ENCODE results near the gene TSPAN10. TPM values are rescaled to one million over a fixed set of nuclear protein-coding genes. Genes with fewer than 3 reads are reported as not detected.
A peak's percentile ranks its signal among the peaks of the same experiment; 100 is the strongest.

TSPAN10 gene
- total and polyA plus RNA-seq, 2 donors, result 0.65 to 1.2 TPM

- no peak for DNase-seq (ENCODE audit: extremely low spot score)
- WGBS, result 70% methylated on average over 17 of the region's 17 CpGs
- H3K4me3 ChIP-seq (ENCODE audit: low read depth, low read length), result no peak overlapping the region
- no peaks in the 10 kb centered on the region for H3K4me1 ChIP-seq (ENCODE audit: insufficient read depth)
- peaks cover 5% of the 10 kb centered on the region for H3K36me3 ChIP-seq (ENCODE audit: insufficient read depth)
- H3K27ac ChIP-seq (ENCODE audit: low read depth), result no peak overlapping the region
These were observed 44.7 kb downstream of the TSPAN10 start for GRCh38 chr17:81681672-81682071.

GRCh38 chr17:81682565-81683207, 45.7 kb downstream of the TSPAN10 start:
- peaks cover 5% of the 10 kb centered on the region for H3K36me3 ChIP-seq (ENCODE audit: insufficient read depth)
- DNase-seq (ENCODE audit: extremely low spot score), result no peak
- 30% methylated on average over 19 of the region's 19 CpGs for WGBS
- peak overlapping the region; percentile 85 for H3K4me3 ChIP-seq (ENCODE audit: low read depth, low read length)
- no peak overlapping the region for H3K27ac ChIP-seq (ENCODE audit: low read depth)
- H3K4me1 ChIP-seq (ENCODE audit: insufficient read depth), result no peaks in the 10 kb centered on the region

DNA sequence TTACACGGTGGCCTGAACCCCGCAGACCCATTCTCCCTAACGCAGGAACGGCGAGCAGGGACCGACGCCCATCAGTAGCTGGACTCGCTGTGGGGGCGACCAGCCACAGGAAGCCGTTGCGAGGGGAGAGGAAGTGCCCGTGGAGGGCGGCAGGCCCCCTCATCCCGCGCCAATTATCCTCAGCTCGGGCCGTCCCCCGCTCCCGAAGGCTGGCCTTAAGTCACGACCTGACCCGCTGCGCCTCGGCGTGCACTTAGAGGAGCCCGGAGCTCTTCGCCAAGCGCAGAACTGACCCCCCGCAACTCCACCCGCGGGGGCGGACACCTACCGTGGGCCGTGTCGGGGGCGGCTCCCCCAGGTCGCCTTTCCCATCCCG, 46.2 kb downstream of the TSPAN10 start:
- Histone ChIP-seq H3K27ac (ENCODE audit: low read depth) (peak overlapping the region; percentile 3), H3K4me3 (ENCODE audit: low read depth, low read length) (peak overlapping the region; percentile 85), H3K36me3 (ENCODE audit: insufficient read depth) (peaks cover 7% of the 10 kb centered on the region), H3K4me1 (ENCODE audit: insufficient read depth) (no peaks in the 10 kb centered on the region)
- DNase-seq (ENCODE audit: extremely low spot score), result no peak
- under 1% methylated on average over 37 of the region's 37 CpGs for WGBS

DNA sequence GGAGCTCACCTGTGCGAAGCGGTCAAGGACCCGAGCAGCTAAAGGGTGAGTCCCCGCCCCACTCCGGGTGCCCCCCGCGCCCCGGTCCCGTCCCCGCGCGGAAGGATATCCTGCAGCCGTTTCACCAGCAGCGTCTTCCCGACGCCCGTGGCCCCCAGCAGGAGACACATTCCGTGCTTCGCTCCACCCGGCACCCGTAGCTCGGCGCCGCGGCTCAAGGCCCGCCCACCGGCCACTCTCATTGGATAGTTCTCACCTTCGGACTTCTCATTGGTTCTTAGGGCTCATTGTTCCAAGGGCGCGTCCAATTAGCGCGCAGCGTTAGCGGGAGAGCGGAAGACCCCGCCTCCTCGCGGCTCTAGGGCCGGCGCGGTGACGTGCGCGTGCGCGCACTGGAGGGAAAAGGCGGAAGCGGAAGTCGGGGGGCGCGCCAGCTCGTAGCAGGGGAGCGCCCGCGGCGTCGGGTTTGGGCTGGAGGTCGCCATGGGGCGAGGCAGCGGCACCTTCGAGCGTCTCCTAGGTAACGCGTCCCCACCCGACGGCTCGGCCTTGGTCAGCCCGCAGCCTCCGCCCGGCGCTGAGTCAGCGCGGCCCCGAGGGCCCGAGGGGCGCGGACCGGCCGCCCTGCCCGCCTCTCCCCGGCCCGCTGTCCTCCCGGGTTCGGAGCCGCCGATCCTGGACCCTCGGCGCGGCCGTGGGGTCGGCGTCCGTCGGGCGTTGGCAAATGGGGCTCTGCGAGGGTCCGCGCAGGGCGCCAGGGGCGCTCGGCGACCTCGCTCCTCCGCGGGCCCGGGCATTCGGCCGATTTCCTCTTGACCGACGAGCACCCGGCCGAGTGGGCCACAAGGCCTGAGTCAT, 46.8 kb downstream of the TSPAN10 start, which contains the start of the genes ARL16 and HGS:
Gene ARL16 (minus strand): TSS at position 214 of the 858 bp plus-strand sequence. CDS start 44 bp downstream, at position 170.
Gene HGS (plus strand): TSS at position 428 of the 858 bp plus-strand sequence. CDS start 56 bp downstream, at position 484.
- Histone ChIP-seq H3K4me1 (ENCODE audit: insufficient read depth) (no peaks in the 10 kb centered on the region), H3K36me3 (ENCODE audit: insufficient read depth) (peaks cover 9% of the 10 kb centered on the region), H3K27ac (ENCODE audit: low read depth) (peak within 1 kb of the TSS; percentile 31), H3K4me3 (ENCODE audit: low read depth, low read length) (peak within 1 kb of the TSS; percentile 98)
- whole genome bisulfite sequencing, result under 1% methylated on average over 112 of the region's 112 CpGs
- peak; percentile 96 for DNase-seq (ENCODE audit: extremely low spot score)

GRCh38 chr17:81684442-81684911, 47.5 kb downstream of the TSPAN10 start:
- H3K36me3 ChIP-seq (ENCODE audit: insufficient read depth), result peaks cover 9% of the 10 kb centered on the region
- DNase-seq (ENCODE audit: extremely low spot score), result no peak
- peak overlapping the region; percentile 31 for H3K27ac ChIP-seq (ENCODE audit: low read depth)
- H3K4me3 ChIP-seq (ENCODE audit: low read depth, low read length), result peak overlapping the region; percentile 98
- WGBS, result 3% methylated on average over 16 of the region's 16 CpGs
- no peaks in the 10 kb centered on the region for H3K4me1 ChIP-seq (ENCODE audit: insufficient read depth)

DNA sequence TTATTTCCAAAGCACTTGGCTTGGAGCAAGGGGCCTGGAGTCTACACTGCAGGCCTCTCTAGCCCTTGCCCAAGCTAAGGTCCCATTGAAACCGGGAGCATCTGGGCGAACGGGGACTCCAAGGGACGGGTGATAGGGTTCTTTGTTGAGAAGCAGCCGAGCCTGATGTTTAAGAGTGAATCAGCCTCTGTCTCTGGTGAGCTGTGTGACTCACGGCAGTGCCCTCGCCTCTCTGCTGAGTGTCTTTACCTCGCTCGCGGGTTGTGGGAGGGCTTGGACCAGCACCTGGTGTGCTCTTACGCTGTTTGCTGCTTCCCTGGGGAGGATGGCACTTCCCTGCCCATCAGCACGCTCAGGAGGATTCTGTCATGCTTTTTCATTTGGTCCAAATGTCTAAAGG, 48.1 kb downstream of the TSPAN10 start:
- H3K36me3 ChIP-seq (ENCODE audit: insufficient read depth), result peaks cover 9% of the 10 kb centered on the region
- no peak for DNase-seq (ENCODE audit: extremely low spot score)
- no peak overlapping the region for H3K27ac ChIP-seq (ENCODE audit: low read depth)
- no peaks in the 10 kb centered on the region for H3K4me1 ChIP-seq (ENCODE audit: insufficient read depth)
- 80% methylated on average over 12 of the region's 12 CpGs for WGBS
- peak overlapping the region; percentile 98 for H3K4me3 ChIP-seq (ENCODE audit: low read depth, low read length)

DNA sequence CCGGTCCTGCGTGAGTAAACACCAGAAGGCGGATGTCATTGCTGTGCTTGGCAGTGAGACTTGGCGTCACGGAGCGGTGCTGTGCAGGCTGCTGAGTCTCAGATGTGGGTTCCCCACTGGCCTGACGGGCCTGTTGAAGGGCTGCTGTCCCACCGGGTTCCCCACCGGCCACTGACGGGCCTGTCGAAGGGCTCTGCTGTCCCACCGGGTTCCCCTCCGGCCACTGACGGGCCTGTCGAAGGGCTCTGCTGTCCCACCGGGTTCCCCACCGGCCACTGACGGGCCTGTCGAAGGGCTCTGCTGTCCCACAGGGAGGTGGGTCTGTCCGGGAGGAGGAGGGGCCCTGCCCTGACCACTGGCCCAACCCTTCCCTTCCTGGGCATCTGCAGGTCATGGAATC, 49.6 kb downstream of the TSPAN10 start:
- DNase-seq (ENCODE audit: extremely low spot score), result no peak
- Histone ChIP-seq H3K4me1 (ENCODE audit: insufficient read depth) (no peaks in the 10 kb centered on the region), H3K27ac (ENCODE audit: low read depth) (no peak overlapping the region), H3K4me3 (ENCODE audit: low read depth, low read length) (no peak overlapping the region), H3K36me3 (ENCODE audit: insufficient read depth) (peaks cover 9% of the 10 kb centered on the region)
- WGBS, result 91% methylated on average over 20 of the region's 20 CpGs

- no peak for DNase-seq (ENCODE audit: extremely low spot score)
- H3K36me3 ChIP-seq (ENCODE audit: insufficient read depth), result peaks cover 10% of the 10 kb centered on the region
- H3K4me1 ChIP-seq (ENCODE audit: insufficient read depth), result no peaks in the 10 kb centered on the region
- WGBS, result 92% methylated on average over 41 of the region's 41 CpGs
- no peak overlapping the region for H3K27ac ChIP-seq (ENCODE audit: low read depth)
- H3K4me3 ChIP-seq (ENCODE audit: low read depth, low read length), result no peak overlapping the region
These were observed 51.0 kb downstream of the TSPAN10 start for GRCh38 chr17:81687770-81688541.

DNA sequence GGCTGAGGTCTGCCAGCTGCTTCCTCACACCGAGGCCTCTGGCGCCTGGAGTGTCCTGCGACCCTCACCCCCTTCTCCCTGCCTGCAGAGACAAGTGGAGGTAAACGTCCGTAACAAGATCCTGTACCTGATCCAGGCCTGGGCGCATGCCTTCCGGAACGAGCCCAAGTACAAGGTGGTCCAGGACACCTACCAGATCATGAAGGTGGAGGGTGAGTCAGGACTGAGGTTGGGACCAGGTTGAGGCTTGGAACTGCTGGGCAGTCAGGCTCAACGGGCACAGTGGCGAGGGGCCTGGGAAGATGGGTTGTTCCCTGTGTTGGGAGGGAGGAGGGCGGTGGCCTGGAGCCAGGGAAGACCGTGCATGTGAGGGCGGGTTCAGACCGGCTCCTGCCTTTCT, 51.6 kb downstream of the TSPAN10 start:
- H3K36me3 ChIP-seq (ENCODE audit: insufficient read depth), result peaks cover 10% of the 10 kb centered on the region
- no peaks in the 10 kb centered on the region for H3K4me1 ChIP-seq (ENCODE audit: insufficient read depth)
- WGBS, result 89% methylated on average over 14 of the region's 14 CpGs
- DNase-seq (ENCODE audit: extremely low spot score), result no peak
- no peak overlapping the region for H3K4me3 ChIP-seq (ENCODE audit: low read depth, low read length)
- H3K27ac ChIP-seq (ENCODE audit: low read depth), result no peak overlapping the region

DNA sequence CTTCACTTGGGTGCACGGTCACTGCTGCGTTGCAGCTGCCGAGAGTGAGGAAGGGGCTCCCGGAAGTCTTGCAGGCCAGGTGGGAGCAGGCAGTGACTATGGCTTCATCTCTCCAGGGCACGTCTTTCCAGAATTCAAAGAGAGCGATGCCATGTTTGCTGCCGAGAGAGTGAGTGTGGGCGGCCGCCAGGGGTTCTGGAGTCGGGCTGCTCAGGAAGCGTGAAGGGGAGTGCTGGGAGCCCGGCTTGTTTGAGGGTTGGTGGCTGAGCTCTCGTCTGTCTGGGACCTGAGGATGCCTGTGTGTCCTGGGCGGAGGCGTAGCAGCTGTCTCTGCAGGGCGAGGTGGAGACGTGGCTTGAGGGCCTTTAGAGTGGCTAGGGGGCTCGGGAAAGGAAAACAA, 53.1 kb downstream of the TSPAN10 start:
- Histone ChIP-seq H3K4me3 (ENCODE audit: low read depth, low read length) (no peak overlapping the region), H3K36me3 (ENCODE audit: insufficient read depth) (peaks cover 13% of the 10 kb centered on the region), H3K27ac (ENCODE audit: low read depth) (no peak overlapping the region), H3K4me1 (ENCODE audit: insufficient read depth) (no peaks in the 10 kb centered on the region)
- 93% methylated on average over 18 of the region's 18 CpGs for WGBS
- DNase-seq (ENCODE audit: extremely low spot score), result no peak

DNA sequence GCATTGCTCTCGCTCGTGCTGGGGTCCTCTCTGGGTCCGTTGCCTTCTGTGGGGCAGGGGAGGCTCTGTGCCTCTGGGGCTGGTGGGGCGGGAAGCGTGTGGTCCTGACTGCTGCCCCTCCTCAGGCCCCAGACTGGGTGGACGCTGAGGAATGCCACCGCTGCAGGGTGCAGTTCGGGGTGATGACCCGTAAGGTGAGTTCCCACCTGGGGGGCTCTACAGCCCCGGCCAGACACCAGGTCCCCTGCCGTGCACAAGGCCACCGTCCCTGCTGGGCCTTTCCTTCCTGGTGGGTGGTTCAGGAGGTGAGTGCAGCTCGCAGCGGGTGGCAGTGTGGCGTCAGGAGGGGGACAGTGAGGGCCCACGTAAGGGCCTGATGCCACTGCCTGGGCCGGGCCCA, 53.6 kb downstream of the TSPAN10 start:
- Histone ChIP-seq H3K36me3 (ENCODE audit: insufficient read depth) (peaks cover 13% of the 10 kb centered on the region), H3K4me1 (ENCODE audit: insufficient read depth) (no peaks in the 10 kb centered on the region), H3K4me3 (ENCODE audit: low read depth, low read length) (no peak overlapping the region), H3K27ac (ENCODE audit: low read depth) (no peak overlapping the region)
- 90% methylated on average over 17 of the region's 17 CpGs for WGBS
- DNase-seq (ENCODE audit: extremely low spot score), result no peak

DNA sequence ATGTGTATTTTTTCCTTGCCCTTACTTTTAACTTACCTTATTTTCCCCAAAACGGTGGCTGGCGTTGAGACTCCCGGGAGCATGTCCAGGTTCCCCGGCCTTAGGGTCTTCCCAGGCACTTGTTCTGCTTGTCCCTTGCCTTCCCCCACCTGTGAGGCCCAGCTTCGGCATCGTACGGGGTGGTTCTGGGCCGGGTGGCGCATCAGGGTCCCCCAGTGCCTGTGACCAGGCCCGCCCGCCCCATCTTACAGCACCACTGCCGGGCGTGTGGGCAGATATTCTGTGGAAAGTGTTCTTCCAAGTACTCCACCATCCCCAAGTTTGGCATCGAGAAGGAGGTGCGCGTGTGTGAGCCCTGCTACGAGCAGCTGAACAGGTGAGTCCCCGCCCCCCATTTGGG, 54.2 kb downstream of the TSPAN10 start:
- DNase-seq (ENCODE audit: extremely low spot score), result no peak
- no peak overlapping the region for H3K27ac ChIP-seq (ENCODE audit: low read depth)
- H3K4me3 ChIP-seq (ENCODE audit: low read depth, low read length), result no peak overlapping the region
- WGBS, result 91% methylated on average over 18 of the region's 18 CpGs
- peaks cover 18% of the 10 kb centered on the region for H3K36me3 ChIP-seq (ENCODE audit: insufficient read depth)
- no peaks in the 10 kb centered on the region for H3K4me1 ChIP-seq (ENCODE audit: insufficient read depth)

DNA sequence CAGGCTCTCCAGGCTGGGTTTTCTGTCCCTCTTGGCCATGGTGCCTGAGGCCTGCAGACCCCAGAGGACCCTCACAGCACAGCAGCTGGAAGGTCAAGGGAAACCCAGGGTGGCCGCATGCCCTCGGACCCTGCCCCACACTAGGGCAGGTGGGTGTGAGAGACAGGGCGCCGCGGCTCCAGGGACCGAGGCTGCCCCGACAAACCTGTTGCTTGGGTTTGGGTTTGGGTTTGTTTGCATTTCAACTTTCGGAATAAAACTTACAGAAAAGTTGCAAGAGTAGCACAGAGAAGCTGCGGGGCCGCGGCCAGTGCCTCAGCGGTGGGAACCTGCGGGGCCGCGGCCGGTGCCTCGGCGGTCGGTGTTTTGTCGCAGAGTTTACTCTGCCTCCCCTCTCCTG, 54.6 kb downstream of the TSPAN10 start:
- peaks cover 19% of the 10 kb centered on the region for H3K36me3 ChIP-seq (ENCODE audit: insufficient read depth)
- WGBS, result 97% methylated on average over 20 of the region's 20 CpGs
- DNase-seq (ENCODE audit: extremely low spot score), result no peak
- H3K4me1 ChIP-seq (ENCODE audit: insufficient read depth), result no peaks in the 10 kb centered on the region
- H3K4me3 ChIP-seq (ENCODE audit: low read depth, low read length), result no peak overlapping the region
- H3K27ac ChIP-seq (ENCODE audit: low read depth), result no peak overlapping the region
